Posterior cingulate gyrus (tissue), 11 donors: Measurements from ENCODE around the gene UBLCP1.

Experiments
- DNase-seq, 10 donors: peaks; one replicate each; pipeline versions ENCODE4 v3.0.0 to v3.0.0-alpha.2; 2020 to 2021; ENCODE audit warnings: mixed read lengths in 3 of 10
- intact Hi-C: fragments of 100-400 bp; cut with DNase I; formaldehyde crosslinking; loops from one replicate; pipeline ENCODE4 v1.15.1; 2023

Gene UBLCP1

DNA sequence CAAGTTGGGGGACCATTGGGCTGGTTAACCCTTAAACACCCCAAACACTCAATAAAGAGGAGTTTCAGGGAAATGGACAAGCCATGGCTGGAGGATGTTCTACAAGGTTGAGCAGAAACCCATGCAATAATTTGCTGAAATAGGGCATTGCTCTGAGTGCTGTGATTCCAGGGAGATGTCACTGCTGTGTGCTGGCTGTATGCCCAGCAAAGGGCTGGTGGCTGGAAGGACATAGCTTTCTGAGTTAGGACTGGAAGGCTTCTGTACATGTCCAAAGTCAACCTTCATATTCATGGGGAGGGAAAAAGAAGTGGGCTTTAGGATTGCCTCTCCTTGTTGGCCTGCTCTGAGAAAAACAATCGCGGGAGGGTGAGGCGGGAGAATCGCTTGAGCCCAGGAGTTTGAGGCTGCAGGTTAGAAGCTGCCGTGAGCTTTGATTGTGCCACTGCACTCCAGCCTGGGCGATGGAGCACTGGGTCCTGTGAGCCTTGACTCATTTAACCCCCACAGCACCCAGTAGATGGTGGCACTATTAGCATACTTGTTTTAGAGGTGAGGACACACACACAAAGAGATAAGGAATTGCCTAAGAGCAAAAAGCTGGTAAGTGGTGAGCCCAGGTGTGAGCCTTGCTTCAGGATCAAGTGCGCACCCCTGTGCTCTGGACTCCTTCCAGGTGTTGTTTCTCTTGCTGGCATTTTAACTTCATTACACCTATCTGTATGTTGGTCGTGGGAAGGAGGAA lies 46.8 kb downstream of the UBLCP1 start:
- DNase-seq = no peak
- intact Hi-C loops = no loop called here

- peak in 1 of 10 donors; percentile 10 for DNase-seq
- intact Hi-C loops = no loop called here
Observed at GRCh38 chr5:159310511-159310910, 47.4 kb downstream of the UBLCP1 start.

DNA sequence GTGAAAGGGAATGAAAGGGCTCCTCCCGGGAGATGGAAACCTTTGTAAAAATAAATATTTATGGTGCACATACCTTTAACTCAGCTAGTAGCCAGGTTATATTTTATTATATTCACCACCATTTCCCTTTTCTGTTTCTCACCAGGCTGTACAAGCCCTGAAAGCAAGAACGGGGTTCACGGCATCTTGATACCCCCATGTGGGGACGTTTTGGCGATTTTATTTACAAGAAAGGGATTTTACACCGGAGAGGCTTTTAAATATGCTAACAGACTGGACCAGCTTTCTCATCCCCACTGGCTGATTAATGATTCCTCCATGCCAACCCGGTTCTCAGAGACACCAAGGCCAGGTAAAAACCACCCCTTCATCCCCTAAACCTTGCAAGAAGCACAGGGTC lies 48.0 kb downstream of the UBLCP1 start:
- DNase-seq = no peak
- intact Hi-C loops = no loop called here

- intact Hi-C loops = no loop called here
- no peak for DNase-seq
Observed at GRCh38 chr5:159313197-159313596, 50.1 kb downstream of the UBLCP1 start.

DNA sequence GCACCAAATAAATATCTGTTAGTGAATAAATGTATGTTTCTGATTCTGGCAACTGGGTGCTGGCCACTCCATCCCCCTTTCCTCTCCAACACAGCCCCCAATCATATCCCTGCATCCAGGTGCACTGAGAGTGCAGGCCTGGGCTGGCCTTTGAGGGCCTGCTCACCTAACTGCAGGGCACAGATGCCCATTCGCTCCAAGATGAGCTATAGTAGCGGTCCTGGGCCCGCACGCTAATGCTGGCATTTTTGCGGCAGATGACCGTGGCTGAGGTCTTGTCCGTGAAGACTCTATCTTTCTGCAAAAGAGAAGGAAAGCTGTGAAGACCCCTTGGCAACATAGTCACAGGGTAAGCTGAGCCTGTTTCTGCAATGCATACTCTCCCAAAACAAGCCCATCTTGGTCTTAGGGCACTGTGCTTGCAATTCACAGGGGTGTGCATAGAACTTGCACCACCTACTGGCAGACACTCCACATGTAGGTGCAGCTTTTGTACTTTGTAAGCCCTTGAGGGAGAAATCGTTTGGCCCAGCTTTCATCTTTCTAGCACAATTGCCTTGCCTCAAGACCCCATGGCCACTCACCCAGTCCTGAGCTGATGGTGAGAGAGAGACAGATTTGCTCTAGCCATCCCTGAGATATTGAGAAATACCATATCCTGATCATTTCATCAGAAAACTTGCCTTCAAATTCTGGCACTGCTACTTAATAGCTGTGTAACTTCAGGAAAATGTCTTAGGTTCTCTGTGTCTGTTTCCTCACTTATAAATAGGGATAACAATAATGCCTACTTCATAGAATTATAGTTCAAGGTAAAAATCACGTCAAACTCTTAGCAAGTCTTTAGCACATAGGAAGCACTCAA lies 53.7 kb downstream of the UBLCP1 start:
- peak in 1 of 10 donors; percentile 13 for DNase-seq
- intact Hi-C loops = no loop called here

GRCh38 chr5:159317849-159318248 lies 54.8 kb downstream of the UBLCP1 start:
- intact Hi-C loops = no loop called here
- DNase-seq = no peak

GRCh38 chr5:159318448-159318847 lies 55.4 kb downstream of the UBLCP1 start:
- DNase-seq = no peak

GRCh38 chr5:159319363-159319762 lies 56.3 kb downstream of the UBLCP1 start:
- intact Hi-C loops = no loop called here
- no peak for DNase-seq

More at GRCh38 chr5:159318448-159318847, 55.4 kb downstream of the UBLCP1 start:
- intact Hi-C loops = no loop called here

DNA sequence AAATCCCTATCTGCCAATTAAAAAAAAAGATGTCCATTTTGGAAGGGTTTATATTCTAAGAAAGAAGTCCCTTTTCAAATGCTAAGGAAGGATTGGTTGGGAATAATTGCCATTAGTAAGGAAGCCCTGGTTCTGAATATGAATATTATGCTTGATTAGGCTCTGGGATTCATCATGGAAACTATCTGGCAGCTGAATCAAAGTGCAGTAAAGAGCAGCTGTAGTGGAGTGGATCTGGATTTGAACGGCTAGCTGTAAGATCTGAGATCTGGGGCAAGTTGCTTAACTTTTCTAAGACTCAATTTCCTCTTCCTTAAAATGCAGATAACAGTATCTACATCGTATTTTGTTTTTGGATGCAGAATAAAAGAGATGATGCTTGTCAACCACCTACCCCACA lies 56.7 kb downstream of the UBLCP1 start:
- intact Hi-C loops = no loop called here
- DNase-seq = no peak

DNA sequence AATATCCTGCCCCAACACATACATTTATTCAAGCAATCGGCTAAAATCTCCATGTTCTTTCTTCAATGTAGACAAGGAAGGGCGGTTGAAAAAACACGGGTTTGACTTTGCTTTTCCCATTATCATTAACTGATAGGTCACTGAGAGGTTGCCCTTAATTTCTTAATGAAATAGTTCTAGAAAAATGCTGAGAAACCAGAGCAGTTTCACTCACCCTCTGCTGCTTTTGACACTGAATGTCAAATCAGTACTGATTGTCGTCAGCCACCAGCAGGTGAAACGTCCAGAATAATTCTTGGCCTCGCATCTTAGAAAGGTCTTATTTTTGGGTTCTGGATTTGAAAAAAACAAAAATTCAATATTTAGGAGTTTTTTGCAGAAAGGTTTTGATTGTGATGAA lies 59.1 kb downstream of the UBLCP1 start:
- DNase-seq = no peak
- intact Hi-C loops = no loop called here

DNA sequence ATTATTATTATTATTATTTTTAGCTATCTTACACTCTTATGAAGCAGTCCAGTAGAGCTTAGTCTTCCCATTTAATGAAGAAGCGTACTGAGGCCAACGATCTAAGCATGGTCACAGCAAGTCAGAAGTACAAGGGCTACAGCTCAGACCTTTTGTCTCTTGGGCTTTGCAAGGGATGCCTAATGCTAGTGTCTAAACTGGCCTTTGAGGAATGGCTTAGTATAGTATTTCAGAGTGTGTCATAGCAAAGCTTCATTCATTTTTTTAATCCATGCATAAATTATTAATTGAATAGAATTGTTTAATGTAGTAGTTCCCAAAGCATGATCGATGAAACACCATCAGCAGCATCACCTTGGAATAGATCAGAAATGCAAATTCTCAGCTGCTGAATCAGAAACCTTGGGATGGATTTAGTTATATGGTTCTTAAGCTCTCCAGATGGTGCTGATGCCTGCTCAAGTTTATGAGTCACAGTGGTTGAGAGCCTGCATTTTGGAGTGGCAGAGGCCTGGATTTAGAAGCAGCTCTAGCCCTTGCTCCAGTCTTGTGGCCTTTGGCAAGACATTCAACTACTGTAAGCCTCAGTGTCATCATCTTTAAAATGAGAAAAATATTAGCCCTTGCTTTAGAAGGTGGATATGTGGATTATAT lies 61.1 kb downstream of the UBLCP1 start:
- intact Hi-C loops = no loop called here

GRCh38 chr5:159324986-159325385 lies 61.9 kb downstream of the UBLCP1 start:
- intact Hi-C loops = no loop called here
- DNase-seq = no peak

More for the DNA sequence above, 61.1 kb downstream of the UBLCP1 start:
- no peak for DNase-seq

DNA sequence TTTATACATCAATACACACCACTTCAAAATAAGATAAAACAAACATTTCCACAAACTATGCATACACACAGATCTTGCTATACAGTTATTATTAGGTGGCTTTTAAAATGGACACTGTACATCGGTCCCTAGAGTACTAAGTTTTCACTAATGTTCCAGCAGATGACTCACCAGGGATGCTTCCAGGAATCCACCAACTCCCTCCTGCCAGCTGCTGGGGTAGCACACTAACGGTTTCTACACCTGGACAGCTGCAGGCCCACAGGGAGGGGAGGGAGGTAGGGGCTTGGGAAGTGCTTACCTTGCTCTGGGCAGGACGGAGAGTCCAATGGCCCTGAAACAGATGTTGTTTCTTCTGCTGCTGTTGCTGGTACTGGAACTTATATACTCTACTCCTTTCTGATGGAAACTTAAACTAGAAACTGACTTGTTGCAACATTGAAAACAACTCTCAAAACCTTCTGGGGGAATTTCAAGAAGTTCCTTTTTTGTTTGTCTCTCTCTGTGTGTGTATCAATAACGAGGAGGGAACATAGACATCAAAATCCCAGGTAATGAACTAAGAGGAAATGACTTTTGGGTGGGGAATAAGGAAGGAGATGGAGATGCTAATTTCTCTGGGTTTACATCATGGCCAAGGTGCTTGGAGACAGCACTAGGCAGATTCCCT lies 67.2 kb downstream of the UBLCP1 start, which contains the start of gene IL12B:
Gene IL12B, minus strand, starts transcription at position 357 of the 670 bp plus-strand sequence. CDS start 3,705 bp downstream, outside the sequence.
- no peak for DNase-seq
- intact Hi-C loops = loop anchor here (5.0 kb wide), 1 partner anchor 587 kb away; the partner anchor contains the start of gene ADRA1B

GRCh38 chr5:159331093-159331973 lies 68.2 kb downstream of the UBLCP1 start:
- intact Hi-C loops = loop anchor here (5.0 kb wide), 1 partner anchor 586 kb away; the partner anchor contains the start of gene ADRA1B
- DNase-seq = peak; percentile 24 to 91 (median 60)

DNA sequence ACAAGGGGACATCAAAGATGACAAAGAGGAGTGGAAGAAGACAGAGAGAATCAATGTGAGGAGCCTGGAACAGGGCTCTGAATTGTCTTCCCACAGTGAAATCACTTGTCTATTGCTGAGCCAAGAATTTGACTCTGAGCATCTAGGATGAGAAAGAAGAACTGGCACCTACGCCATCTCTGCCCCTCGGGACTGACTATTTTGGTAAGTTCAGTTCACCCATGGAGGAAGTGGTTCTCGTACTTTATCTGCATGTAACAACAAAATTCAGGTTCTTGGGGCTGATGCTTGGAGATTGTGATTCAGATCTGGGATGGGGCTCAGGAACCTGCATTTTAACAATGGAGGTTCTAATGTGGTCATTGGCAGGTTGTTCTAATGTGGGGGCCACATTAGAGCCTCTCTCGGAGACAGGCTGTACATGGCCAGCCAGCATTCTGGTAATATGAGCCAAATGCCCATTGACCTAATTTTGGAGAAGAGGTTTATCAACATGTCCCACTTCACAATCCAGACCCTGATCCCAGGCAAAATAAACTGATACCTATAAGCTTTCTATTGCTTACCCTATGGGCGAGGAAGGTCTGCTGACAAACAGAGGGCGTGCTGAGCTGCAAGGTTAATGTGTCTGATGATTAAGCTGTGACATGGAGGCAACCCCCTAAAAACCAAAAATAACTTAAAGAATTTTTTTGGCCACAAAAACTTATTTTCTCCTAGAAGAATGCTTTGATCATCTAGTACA lies 69.9 kb downstream of the UBLCP1 start:
- intact Hi-C loops = loop anchor here (5.0 kb wide), 1 partner anchor 584 kb away; the partner anchor contains the start of gene ADRA1B

DNA sequence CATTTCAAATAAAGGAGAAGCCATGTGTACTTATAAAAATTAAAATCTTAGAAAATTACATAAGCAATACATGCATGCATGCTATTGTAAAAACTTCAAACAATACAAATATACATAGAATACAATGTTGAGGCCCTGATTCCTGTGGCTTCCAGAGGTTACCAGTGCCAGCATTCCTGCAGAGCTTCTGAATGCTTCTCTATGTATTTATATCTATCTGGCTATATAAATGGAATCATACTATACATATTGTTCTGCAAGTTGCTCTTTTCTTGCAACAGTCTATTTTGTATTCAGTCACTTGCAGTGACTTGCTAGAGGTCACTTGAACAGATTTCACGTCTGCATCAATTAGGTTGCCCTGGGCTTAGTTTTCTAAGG lies 70.4 kb downstream of the UBLCP1 start:
- intact Hi-C loops = loop anchor here (5.0 kb wide), 1 partner anchor 584 kb away; the partner anchor contains the start of gene ADRA1B
- no peak for DNase-seq

More for the DNA sequence above, 69.9 kb downstream of the UBLCP1 start:
- no peak for DNase-seq
